Esophagus muscularis mucosa (tissue), 4 donors: ENCODE measurements around the gene BDH1. TPM values are rescaled to one million over a fixed set of nuclear protein-coding genes. Genes with fewer than 3 reads are reported as not detected.

Experiments
- DNase-seq: peaks from one replicate; pipeline ENCODE4 v3.0.0-alpha.2; 2017; ENCODE audit errors: extremely low spot score
- H3K27ac ChIP-seq, 4 donors: fragments of 200-600 bp; sonication (generic); replicated peaks in 1 of 4; 1 replicate in 3 of 4; 2 replicates in 1 of 4; pipeline ENCODE4 v1.5.1; 2016 to 2019; ENCODE audit warnings: mild to moderate bottlenecking in 1 of 4
- H3K27me3 ChIP-seq, 4 donors: fragments of 200-600 bp; sonication (generic); one replicate each; pipeline versions ENCODE4 v1.5.1 to v1.6.0; 2016 to 2019
- H3K36me3 ChIP-seq, 4 donors: fragments of 200-600 bp; sonication (generic); one replicate each; pipeline ENCODE4 v1.5.1; 2016 to 2019
- H3K4me1 ChIP-seq, 4 donors: fragments of 200-600 bp; sonication (generic); one replicate each; pipeline ENCODE4 v1.5.1; 2016 to 2019
- H3K4me3 ChIP-seq, 4 donors: fragments of 200-600 bp; sonication (generic); 1 replicate in 2 of 4; 2 replicates in 2 of 4; pipeline ENCODE4 v1.5.1; 2016 to 2019; ENCODE audit warnings: mild to moderate bottlenecking in 4 of 4, moderate library complexity in 1 of 4
- H3K9me3 ChIP-seq, 4 donors: fragments of 200-600 bp; sonication (generic); 1 replicate in 3 of 4; 2 replicates in 1 of 4; pipeline ENCODE4 v1.5.1; 2016 to 2019
- CTCF ChIP-seq, 3 experiments: fragments of 200-600 bp in 2 of 3; fragments of 450-650 bp in 1 of 3; sonication (generic) in 2 of 3; IDR thresholded peaks; one replicate each; pipeline ENCODE4 v1.5.1; 2017 to 2019; ENCODE audit warnings: antibody characterized with exemption in 3 of 3, mild to moderate bottlenecking in 2 of 3, moderate library complexity in 1 of 3
- EP300 ChIP-seq: sonication (generic); formaldehyde crosslinking; IDR thresholded peaks from one replicate; pipeline ENCODE4 v1.6.1; 2017; ENCODE audit warnings: antibody characterized with exemption
- POLR2A ChIP-seq: fragments of 450-650 bp; IDR thresholded peaks from one replicate; pipeline ENCODE4 v1.6.1; 2017; ENCODE audit warnings: antibody characterized with exemption, moderate library complexity, mild to moderate bottlenecking, low read depth
- POLR2AphosphoS5 ChIP-seq, 2 donors: sonication (generic); formaldehyde crosslinking; IDR thresholded peaks; one replicate each; pipeline ENCODE4 v1.6.1; 2017; ENCODE audit warnings: antibody characterized with exemption in 2 of 2
- WGBS: methylation state at CpG from one replicate; pipeline ENCODE4 v1.1.5; 2018; 5-methylcytosine and 5-hydroxymethylcytosine counted together
- intact Hi-C: fragments of 100-400 bp; cut with DNase I; formaldehyde crosslinking; loops from one replicate; pipeline ENCODE4 v1.15.1; 2023
- total RNA-seq, 4 donors: library from RNA; depleted of rRNA; stranded (reverse); fragments of >200 nt; gene quantifications; one replicate each; pipeline versions ENCODE4 v1.1.0 to v1.2.1, GENCODE V29; 2016

Gene BDH1
- total RNA-seq, 4 donors from 2014 or later = 9.1 to 18.7 (median 14.6) TPM

- Histone ChIP-seq H3K4me3 (no peak overlapping the region), H3K9me3 (no peaks in the 10 kb centered on the region), H3K4me1 (peaks cover 0 to 12% (median 11%) of the 10 kb centered on the region in 4 donors), H3K27me3 (no peaks in the 10 kb centered on the region), H3K27ac (no peak overlapping the region), H3K36me3 (no peaks in the 10 kb centered on the region)
- TF ChIP-seq POLR2AphosphoS5 (IDR thresholded peaks at IDR 0.05) = no peak
- TF ChIP-seq EP300 = no peak
- no peak for TF ChIP-seq CTCF (IDR thresholded peaks at IDR 0.05)
- no peak for TF ChIP-seq POLR2A
- 74% methylated on average over 3 of the region's 3 CpGs for WGBS
- intact Hi-C loops = no loop called here
- no peak for DNase-seq
These were observed 89.7 kb downstream of the BDH1 start for GRCh38 chr3:197465996-197466549.

- intact Hi-C loops = no loop called here
These were observed 90.4 kb downstream of the BDH1 start for GRCh38 chr3:197465197-197465995.

DNA sequence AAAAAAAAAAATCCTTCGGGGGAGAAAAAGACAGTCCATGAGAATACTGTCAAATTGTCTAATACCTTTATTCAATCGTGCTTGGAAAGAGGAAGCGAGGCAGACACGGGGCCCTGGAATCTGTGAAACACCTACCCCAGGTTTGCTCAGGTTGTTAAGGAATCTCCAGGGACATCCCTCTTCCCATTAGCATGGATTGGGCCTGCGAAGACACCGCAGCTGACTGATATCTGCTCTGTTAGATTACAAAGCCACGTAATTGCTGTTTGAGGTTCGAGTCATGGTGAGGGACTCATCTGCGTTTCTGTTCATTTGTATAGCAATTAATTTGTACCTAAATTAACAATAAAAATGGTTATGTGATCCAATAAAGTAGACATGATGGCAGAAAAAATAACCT is 91.0 kb downstream of the BDH1 start:
- no peaks in the 10 kb centered on the region for H3K27me3 ChIP-seq
- no peaks in the 10 kb centered on the region for H3K9me3 ChIP-seq
- no peaks in the 10 kb centered on the region for H3K36me3 ChIP-seq
- no peak for DNase-seq
- no peak overlapping the region for H3K27ac ChIP-seq
- WGBS = 89% methylated on average over 9 of the region's 9 CpGs
- TF ChIP-seq CTCF (IDR thresholded peaks at IDR 0.05) (no peak), POLR2AphosphoS5 (IDR thresholded peaks at IDR 0.05) (no peak)
- intact Hi-C loops = no loop called here
- H3K4me1 ChIP-seq = peaks cover 0 to 12% (median 11%) of the 10 kb centered on the region in 4 donors
- H3K4me3 ChIP-seq = no peak overlapping the region

More at GRCh38 chr3:197465197-197465995, 90.4 kb downstream of the BDH1 start:
- 76% methylated on average over 13 of the region's 13 CpGs for WGBS
- no peaks in the 10 kb centered on the region for H3K9me3 ChIP-seq
- no peak for TF ChIP-seq CTCF (IDR thresholded peaks at IDR 0.05)
- TF ChIP-seq POLR2A = no peak
- no peak for TF ChIP-seq POLR2AphosphoS5 (IDR thresholded peaks at IDR 0.05)
- TF ChIP-seq EP300 = no peak
- no peak overlapping the region for H3K27ac ChIP-seq
- no peak overlapping the region for H3K4me3 ChIP-seq
- no peaks in the 10 kb centered on the region for H3K27me3 ChIP-seq
- H3K36me3 ChIP-seq = no peaks in the 10 kb centered on the region
- no peak for DNase-seq
- peaks cover 0 to 12% (median 11%) of the 10 kb centered on the region in 4 donors for H3K4me1 ChIP-seq

DNA sequence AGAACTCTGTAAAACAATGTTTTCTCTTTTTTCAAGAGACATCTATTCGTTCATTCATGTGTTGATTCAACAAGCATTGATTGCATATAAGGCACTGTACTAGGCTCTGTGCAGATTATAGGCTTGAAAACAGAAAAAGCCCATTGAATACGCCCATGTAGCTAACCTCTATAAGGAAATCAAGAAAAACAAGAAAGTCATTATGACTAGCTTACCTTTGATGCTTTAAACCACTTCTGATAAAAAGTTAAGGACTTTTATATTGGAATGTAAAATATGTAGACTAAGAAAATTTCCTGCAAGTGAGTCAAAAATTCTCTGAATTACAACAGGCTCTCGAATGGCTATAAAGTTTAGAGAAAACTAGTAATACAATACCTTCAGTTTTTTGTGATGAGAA is 92.5 kb downstream of the BDH1 start:
- no peak for DNase-seq
- no peak for TF ChIP-seq EP300
- TF ChIP-seq POLR2AphosphoS5 (IDR thresholded peaks at IDR 0.05) = no peak
- TF ChIP-seq CTCF (IDR thresholded peaks at IDR 0.05) = no peak
- TF ChIP-seq POLR2A = no peak
- WGBS = 80% methylated on average over 3 of the region's 3 CpGs

More for the DNA sequence above, 92.5 kb downstream of the BDH1 start:
- no peak overlapping the region for H3K27ac ChIP-seq
- peaks cover 0 to 12% (median 11%) of the 10 kb centered on the region in 4 donors for H3K4me1 ChIP-seq
- no peak overlapping the region for H3K4me3 ChIP-seq
- no peaks in the 10 kb centered on the region for H3K36me3 ChIP-seq
- intact Hi-C loops = no loop called here
- H3K9me3 ChIP-seq = no peaks in the 10 kb centered on the region
- peaks cover 0 to 6% (median 0%) of the 10 kb centered on the region in 4 donors for H3K27me3 ChIP-seq
